ENCODE results near the gene TVP23B. TPM values are rescaled to one million over a fixed set of nuclear protein-coding genes. Genes with fewer than 3 reads are reported as not detected.
"Not testable (repeated sequence)": the region's sequence is repeated elsewhere in the genome, so short reads cannot be mapped to it uniquely, and the experiment has no call there.

The TVP23B gene
- total and polyA plus RNA-seq, 8 donors, result 14.4 to 37.5 (median 21.9) TPM

GRCh38 chr17:18755969-18756368, 25.0 kb upstream of the TVP23B start:
- H3K9me3 ChIP-seq; H3K27ac ChIP-seq; H3K36me3 ChIP-seq; FAIRE-seq; H3K27me3 ChIP-seq; H3K4me3 ChIP-seq; intact Hi-C loops (cut with DNase I); ATAC-seq; H3K4me1 ChIP-seq; DNase-seq: not testable (repeated sequence)
- 77 to 84% methylated on average over 4 of the region's 4 CpGs for WGBS, 2 donors

GRCh38 chr17:18757368-18758044, 23.5 kb upstream of the TVP23B start:
- FAIRE-seq; H3K27ac ChIP-seq; H3K9me3 ChIP-seq; H3K4me3 ChIP-seq; H3K27me3 ChIP-seq; H3K36me3 ChIP-seq; H3K4me1 ChIP-seq; DNase-seq; intact Hi-C loops (cut with DNase I): not testable (repeated sequence)
- 64 to 67% methylated on average over 8 of the region's 8 CpGs for WGBS, 2 donors
- peak in 3 of 4 donors; percentile 34 to 63 (median 43) for ATAC-seq

- H3K9me3 ChIP-seq; H3K4me3 ChIP-seq; H3K27me3 ChIP-seq; DNase-seq; intact Hi-C loops (cut with DNase I); H3K36me3 ChIP-seq; ATAC-seq; H3K4me1 ChIP-seq; H3K27ac ChIP-seq; FAIRE-seq: not testable (repeated sequence)
- WGBS, 2 donors, result 88 to 100% methylated on average over 1 of the region's 6 CpGs
Observed at GRCh38 chr17:18758344-18758743, 22.6 kb upstream of the TVP23B start.

- WGBS, 2 donors, result 88 to 99% methylated on average over 6 of the region's 6 CpGs
- H3K9me3 ChIP-seq; ATAC-seq; H3K27ac ChIP-seq; intact Hi-C loops (cut with DNase I); H3K36me3 ChIP-seq; H3K27me3 ChIP-seq; H3K4me1 ChIP-seq; FAIRE-seq; H3K4me3 ChIP-seq; DNase-seq: not testable (repeated sequence)
Observed at GRCh38 chr17:18760221-18760620, 20.8 kb upstream of the TVP23B start.

GRCh38 chr17:18770572-18770971, 10.4 kb upstream of the TVP23B start:
- FAIRE-seq; H3K4me3 ChIP-seq; H3K4me1 ChIP-seq; intact Hi-C loops (cut with DNase I); ATAC-seq; H3K9me3 ChIP-seq; H3K27ac ChIP-seq; H3K27me3 ChIP-seq; DNase-seq; H3K36me3 ChIP-seq: not testable (repeated sequence)
- WGBS, 2 donors, result 88 to 96% methylated on average over 3 to 4 of the region's 4 CpGs

DNA sequence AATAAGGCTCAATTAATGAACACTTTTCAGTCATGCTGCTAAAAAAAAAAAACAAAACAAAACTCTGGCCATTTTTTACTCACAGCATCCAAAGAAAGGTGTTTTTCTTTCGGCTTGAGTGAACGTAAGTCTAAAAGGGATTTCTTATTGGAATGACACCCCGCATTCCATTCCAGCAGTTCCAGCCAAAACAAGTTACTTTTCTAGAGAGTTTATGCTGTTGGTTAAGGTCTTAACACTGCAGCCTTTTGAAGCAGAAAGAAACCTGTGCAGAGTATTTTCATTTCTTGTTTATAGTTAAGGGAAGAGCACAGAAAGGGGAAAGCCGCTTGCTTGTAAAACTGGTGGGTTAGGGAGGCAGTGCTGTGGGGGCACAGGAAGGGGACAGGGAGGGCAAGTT, 9.9 kb upstream of the TVP23B start:
- ATAC-seq; H3K27ac ChIP-seq; H3K27me3 ChIP-seq; H3K4me3 ChIP-seq; DNase-seq; H3K4me1 ChIP-seq; H3K9me3 ChIP-seq; intact Hi-C loops (cut with DNase I); H3K36me3 ChIP-seq; FAIRE-seq: not testable (repeated sequence)
- WGBS, 2 donors, result 81 to 91% methylated on average over 4 of the region's 4 CpGs

DNA sequence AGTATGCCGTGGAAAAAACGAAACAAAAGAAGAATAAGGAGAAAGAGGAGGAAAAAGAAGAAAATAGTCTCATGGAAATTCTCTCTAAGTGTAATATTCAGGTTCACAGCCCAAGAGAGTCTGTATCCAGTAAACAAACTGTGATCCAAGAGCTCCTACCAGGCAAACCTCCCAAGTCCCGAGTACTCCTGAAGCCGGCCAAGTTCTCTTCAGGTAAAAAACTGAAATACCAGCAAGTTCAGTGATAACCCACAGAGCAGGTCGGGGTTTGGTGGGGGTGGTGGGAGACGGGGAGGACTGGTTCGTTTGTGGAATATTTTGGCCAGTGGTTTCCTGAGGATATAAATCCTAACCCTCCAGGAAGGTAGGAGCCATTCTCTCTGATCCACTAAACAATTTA, 8.5 kb upstream of the TVP23B start:
- H3K4me3 ChIP-seq, result no peak overlapping the region
- no peaks in the 10 kb centered on the region for H3K4me1 ChIP-seq
- ATAC-seq (no peak), FAIRE-seq (no peak), DNase-seq (no peak)
- no peak overlapping the region for H3K27ac ChIP-seq
- H3K9me3 ChIP-seq, result no peaks in the 10 kb centered on the region
- 74 to 79% methylated on average over 7 of the region's 7 CpGs for WGBS, 2 donors
- TF ChIP-seq CTCF (IDR thresholded peaks at IDR 0.05), result no peak
- intact Hi-C loops (cut with DNase I), result no loop called here
- no peaks in the 10 kb centered on the region for H3K27me3 ChIP-seq
- no peaks in the 10 kb centered on the region for H3K36me3 ChIP-seq

DNA sequence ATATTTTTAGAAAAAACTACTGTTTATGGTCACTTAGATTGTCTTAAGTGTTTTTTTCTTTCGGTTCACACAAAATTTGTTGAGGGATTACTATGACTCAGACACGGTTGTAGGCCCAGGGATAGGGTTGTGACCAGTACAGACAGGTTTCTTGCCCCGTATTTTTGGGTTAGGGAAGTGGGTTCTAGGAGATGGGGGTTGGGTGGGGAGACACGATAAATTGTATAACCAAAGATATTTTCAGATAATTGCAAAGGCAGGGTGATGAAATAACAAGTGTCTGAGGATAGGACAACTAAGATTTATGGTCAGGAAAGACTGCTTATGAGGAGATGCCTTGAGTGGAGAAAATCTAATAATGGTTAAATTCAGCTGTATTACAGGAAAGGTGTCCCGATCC, 822 bp downstream of the TVP23B start:
- H3K36me3 ChIP-seq; H3K4me1 ChIP-seq; H3K27ac ChIP-seq; DNase-seq; H3K9me3 ChIP-seq; FAIRE-seq; intact Hi-C loops (cut with DNase I); H3K27me3 ChIP-seq: not testable (repeated sequence)
- WGBS, 2 donors, result 0 to 6% methylated on average over 2 to 3 of the region's 5 CpGs
- peak overlapping the region in 2 of 4 donors; percentile 51 to 56 for H3K4me3 ChIP-seq
- ATAC-seq, result peak in 2 of 4 donors; percentile 10 to 35

DNA sequence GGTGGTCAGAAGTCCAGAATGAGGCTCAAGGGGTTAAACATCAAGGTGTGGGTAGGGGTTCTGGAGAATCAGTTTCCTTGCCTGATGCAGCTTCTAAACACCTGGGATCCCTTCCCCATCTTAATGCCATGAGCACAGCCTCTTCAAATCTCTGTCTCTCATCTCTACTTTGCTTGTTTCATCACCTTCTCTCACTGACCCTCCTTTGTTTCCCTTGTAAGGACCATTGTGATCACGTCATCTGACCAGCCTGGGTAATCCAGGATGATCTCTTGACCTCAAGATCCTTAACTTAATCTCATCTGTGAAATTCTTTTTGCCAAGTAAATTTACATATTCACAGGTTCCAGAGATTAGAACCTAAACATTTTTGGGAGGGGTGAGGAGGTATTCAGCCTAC, 5.0 kb downstream of the TVP23B start:
- ATAC-seq; H3K36me3 ChIP-seq; H3K4me1 ChIP-seq; H3K27me3 ChIP-seq; DNase-seq; FAIRE-seq; H3K9me3 ChIP-seq; H3K27ac ChIP-seq; intact Hi-C loops (cut with DNase I); H3K4me3 ChIP-seq: not testable (repeated sequence)
- 74 to 90% methylated on average over 1 of the region's 1 CpG for WGBS, 2 donors

DNA sequence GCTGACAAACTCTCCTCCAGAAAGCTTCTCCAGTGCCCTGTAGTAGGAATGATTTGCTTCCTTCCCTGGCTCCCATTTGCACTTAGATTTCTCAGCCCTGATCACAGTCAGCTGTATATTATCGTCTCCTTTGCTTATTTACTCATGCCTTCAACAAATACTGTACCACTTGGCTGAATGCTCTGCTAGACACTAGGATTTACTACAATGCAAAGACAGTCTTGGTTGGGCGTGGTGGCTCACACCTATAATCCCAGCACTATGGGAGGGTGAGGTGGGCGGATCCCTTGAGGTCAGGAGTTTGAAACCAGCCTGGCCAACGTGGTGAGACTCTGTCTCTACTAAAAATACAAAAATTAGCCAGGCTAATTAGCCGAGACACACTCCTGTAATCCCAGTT, 5.9 kb downstream of the TVP23B start:
- H3K9me3 ChIP-seq; H3K27me3 ChIP-seq; FAIRE-seq; DNase-seq; H3K36me3 ChIP-seq; H3K4me3 ChIP-seq; H3K4me1 ChIP-seq; H3K27ac ChIP-seq; intact Hi-C loops (cut with DNase I): not testable (repeated sequence)
- 76 to 78% methylated on average over 4 of the region's 5 CpGs for WGBS, 2 donors
- ATAC-seq, result peak in 1 of 4 donors; percentile 9

DNA sequence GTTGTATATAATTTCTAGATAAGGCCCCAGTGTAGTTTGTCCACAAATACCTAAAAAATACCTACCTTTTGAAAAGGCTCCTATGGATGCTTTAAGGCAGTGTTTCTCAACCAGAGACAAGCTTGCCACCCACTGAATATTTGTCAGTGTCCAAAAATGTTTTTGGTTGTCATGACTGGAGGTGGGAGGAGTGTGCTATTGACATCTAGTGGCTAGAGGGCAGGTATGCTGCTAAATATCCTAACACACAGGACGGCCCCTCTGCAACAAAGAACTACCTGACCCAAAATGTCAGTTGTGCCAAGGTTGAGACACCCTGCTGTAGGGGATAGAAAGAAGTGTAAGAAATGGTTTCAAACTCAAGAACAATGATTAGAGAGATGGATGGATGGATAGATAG, 10.4 kb downstream of the TVP23B start:
- intact Hi-C loops (cut with DNase I); H3K9me3 ChIP-seq; H3K4me1 ChIP-seq; H3K27ac ChIP-seq; DNase-seq; H3K4me3 ChIP-seq; H3K27me3 ChIP-seq; FAIRE-seq; H3K36me3 ChIP-seq: not testable (repeated sequence)
- ATAC-seq, result peak in 3 of 4 donors; percentile 37 to 72 (median 58)
- 57% methylated on average over 1 of the region's 1 CpG; no CpG with 5 or more reads in 1 of the 2 donors for WGBS, 2 donors

DNA sequence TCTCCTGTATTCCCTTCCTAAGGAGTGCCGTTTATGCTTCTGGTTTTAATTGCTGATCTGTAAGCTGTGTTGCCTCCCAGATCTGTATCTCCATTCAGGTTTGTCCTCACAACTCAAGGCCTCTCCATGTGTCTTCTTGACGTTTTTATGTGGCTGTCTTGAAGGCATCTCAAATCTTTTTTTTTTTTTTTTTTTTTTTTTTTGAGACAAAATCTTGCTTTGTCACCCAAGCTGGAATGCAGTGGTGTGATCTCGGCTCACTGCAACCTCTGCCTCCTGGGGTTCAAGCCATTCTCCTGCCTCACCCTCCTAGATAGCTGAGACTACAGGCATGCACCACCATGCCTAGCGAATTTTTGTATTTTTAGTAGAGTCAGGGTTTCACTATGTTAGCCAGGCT, 13.9 kb downstream of the TVP23B start:
- H3K9me3 ChIP-seq; ATAC-seq; H3K27ac ChIP-seq; FAIRE-seq; intact Hi-C loops (cut with DNase I); H3K36me3 ChIP-seq; H3K27me3 ChIP-seq; DNase-seq; H3K4me3 ChIP-seq; H3K4me1 ChIP-seq: not testable (repeated sequence)
- WGBS, 2 donors, result 72% methylated on average over 4 of the region's 4 CpGs

All from pancreas (tissue), 10 donors.